GM19395 (cell line): ENCODE measurements around the gene CD68.
"Not testable (repeated sequence)": the region's sequence is repeated elsewhere in the genome, so short reads cannot be mapped to it uniquely, and the experiment has no call there.

Experiments used
- ATAC-seq: cut with Tn5 transposase; IDR thresholded peaks from one replicate; pipeline ENCODE4 v1.9.1; 2021; ENCODE audit warnings: mild to moderate bottlenecking, moderate library complexity; ENCODE audit not compliant: unreplicated experiment

The CD68 gene

GRCh38 chr17:7577327-7578199 is 1.9 kb upstream of the CD68 start:
- ATAC-seq, result no peak

DNA sequence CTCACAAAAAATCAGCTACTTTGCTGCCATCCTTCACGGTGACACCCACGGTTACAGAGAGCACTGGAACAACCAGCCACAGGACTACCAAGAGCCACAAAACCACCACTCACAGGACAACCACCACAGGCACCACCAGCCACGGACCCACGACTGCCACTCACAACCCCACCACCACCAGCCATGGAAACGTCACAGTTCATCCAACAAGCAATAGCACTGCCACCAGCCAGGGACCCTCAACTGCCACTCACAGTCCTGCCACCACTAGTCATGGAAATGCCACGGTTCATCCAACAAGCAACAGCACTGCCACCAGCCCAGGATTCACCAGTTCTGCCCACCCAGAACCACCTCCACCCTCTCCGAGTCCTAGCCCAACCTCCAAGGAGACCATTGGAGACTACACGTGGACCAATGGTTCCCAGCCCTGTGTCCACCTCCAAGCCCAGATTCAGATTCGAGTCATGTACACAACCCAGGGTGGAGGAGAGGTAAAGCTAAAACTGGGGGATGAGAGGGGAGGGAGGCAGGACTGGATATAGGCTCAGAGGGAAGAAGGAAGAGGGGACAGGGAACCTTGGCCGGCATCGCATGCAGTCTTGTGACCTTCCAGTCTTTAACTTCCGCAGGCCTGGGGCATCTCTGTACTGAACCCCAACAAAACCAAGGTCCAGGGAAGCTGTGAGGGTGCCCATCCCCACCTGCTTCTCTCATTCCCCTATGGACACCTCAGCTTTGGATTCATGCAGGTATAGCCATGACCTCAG is 581 bp downstream of the CD68 start:
- ATAC-seq, result no peak

DNA sequence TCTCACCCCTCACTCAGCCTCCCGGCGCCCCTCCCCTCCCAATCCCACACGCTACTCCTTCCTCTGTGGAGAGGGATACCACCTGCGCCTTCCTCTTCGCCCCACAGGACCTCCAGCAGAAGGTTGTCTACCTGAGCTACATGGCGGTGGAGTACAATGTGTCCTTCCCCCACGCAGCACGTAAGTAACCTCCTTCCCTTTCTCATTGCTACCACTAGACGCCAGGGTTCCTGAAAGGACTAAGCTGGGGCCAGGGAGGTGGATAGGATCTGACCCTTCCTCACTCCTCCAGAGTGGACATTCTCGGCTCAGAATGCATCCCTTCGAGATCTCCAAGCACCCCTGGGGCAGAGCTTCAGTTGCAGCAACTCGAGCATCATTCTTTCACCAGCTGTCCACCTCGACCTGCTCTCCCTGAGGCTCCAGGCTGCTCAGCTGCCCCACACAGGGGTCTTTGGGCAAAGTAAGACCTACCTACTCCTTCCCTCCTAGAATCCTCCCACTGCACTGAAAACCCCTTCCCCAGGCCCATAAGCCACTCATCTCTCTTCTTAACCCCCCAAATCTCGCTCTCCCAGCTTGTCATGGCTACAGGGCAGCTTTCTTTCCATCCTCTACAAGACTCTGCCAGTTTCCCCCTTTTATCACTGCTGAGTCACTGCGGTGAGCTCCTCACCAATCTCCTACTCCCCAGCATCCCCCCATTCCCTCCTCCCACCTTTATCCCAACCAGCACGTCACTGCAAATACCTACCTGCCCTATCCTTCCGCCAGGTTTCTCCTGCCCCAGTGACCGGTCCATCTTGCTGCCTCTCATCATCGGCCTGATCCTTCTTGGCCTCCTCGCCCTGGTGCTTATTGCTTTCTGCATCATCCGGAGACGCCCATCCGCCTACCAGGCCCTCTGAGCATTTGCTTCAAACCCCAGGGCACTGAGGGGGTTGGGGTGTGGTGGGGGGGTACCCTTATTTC is 1.5 kb downstream of the CD68 start:
- ATAC-seq, result no peak

- ATAC-seq, result no peak
Observed at GRCh38 chr17:7582396-7583252, 3.2 kb downstream of the CD68 start.

DNA sequence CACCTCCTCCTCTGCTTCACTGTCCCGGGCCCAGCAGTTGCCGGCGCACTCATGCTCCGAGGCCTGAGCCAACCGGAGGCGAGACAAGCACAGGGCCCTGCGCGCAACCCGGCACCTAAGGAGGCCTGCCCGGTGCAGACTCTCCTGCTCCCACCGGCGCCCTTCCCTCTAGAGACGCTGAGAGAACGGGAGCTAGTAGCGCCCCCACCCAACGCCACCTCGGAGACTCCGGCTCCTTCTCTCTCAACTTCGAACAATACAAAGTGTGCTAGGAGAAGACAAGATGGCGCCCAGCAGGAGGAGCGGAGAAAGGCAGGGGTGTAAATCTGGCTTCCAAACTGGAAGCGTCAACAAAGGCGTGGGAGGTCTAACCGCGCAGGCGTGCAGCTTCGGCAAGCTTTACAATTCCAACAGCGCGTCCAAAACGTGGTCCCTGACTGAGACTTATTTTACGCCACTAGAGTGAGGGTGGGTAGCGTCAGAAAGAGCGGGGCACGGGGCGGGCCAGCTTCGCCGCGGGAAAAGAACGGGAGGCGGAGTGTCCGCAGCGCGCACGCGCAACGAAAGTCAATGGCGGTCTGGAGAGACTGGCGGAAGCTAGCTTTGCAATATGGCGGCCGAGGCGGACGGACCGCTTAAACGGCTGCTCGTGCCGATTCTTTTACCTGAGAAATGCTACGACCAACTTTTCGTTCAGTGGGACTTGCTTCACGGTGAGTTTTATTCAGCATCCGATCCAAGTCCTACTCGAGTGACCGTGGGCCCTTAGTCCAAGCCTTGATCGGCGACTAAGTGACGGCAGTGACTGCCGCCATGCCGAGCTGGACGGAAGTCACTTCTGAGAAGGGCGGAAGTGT is 4.0 kb downstream of the CD68 start, which contains the start of gene MPDU1:
MPDU1 (plus strand) TSS at position 600 of the 857 bp plus-strand sequence; CDS start at position 611, 11 bp downstream.
- ATAC-seq, result peak; percentile 67

DNA sequence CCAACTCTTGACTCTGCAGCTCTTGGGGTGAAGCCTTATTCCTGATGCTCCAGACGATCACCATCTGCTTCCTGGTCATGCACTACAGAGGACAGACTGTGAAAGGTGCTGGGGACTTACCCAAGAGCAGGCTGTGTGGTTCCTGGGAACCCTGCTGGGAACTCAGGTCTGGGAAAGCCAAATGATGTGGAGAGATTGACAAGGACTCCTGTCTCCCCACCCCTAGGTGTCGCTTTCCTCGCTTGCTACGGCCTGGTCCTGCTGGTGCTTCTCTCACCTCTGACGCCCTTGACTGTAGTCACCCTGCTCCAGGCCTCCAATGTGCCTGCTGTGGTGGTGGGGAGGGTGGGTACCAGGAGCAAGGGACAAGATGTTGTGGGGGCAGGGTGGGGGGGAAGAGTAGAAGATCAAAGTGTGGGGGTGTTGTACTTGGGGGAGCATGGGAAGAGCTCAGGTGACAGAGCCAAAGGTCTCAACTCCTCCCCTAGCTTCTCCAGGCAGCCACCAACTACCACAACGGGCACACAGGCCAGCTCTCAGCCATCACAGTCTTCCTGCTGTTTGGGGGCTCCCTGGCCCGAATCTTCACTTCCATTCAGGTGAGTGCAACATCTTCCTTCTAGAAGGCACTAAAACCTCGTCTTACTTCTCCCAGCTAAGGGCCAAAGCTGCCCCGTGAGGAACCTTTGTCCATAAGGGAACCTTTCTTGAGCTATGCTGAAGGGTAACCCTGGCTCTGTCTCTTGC is 7.4 kb downstream of the CD68 start:
- no peak for ATAC-seq

GRCh38 chr17:7587420-7588151 is 8.1 kb downstream of the CD68 start:
- no peak for ATAC-seq

- ATAC-seq, result no peak
Observed at GRCh38 chr17:7588553-7589203, 9.2 kb downstream of the CD68 start.

GRCh38 chr17:7589204-7589868 is 9.9 kb downstream of the CD68 start:
- no peak for ATAC-seq

GRCh38 chr17:7589891-7590691 is 10.7 kb downstream of the CD68 start, which contains the start of gene SOX15:
TSS of gene SOX15 (minus strand) at chr17:7590094. CDS start at chr17:7589676, 418 bp downstream.
- ATAC-seq, result no peak

DNA sequence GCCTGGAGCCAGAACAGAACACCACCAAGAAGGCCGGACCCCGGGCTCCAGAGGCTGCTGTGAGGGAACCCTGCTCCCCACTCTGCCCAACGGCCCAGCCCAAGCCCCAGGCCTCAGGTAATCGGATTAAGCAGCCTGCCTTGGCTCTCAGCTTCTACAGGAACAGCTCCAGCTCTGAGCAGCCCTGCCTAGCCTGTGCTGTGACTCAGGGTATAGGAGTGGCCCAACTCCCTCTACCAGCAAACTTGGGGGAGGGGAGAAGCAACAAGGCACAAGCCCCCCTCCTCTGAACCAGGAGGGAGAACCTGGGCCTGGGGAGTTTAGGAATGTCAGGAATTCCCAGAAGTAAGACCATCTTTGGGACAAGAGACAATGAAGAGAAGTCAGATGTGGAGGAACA is 11.3 kb downstream of the CD68 start:
- ATAC-seq, result no peak

- no peak for ATAC-seq
Observed at GRCh38 chr17:7591596-7591995, 12.2 kb downstream of the CD68 start.

DNA sequence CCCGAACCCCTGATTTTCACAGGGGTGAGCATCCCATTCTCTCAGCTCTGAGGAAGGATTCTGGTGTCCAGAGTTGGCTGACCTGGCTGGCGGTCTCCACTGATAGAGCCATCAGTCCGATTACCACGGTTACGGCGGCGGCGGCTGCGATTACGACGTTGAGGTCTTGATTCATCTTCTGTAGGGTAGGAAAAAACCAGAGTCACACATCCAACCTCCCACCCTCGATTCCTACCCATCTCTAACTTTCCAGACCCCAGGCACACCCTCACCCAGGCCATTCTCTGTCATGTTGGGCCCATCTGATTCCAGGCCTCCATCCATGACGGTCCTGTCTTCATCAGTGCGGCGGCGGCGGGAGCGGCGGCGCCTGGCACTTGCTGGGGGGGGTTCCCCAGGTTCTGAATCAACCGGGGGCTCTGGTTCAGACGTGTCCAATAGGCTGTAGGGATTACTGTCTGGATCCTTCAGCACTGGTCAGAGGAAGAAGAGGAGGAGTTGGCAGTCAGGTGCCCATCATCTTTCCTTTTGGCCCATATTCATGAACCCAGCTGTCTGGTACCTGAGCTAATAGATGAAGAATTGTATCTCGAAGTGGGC is 13.1 kb downstream of the CD68 start:
- no peak for ATAC-seq

- no peak for ATAC-seq
Observed at GRCh38 chr17:7593296-7593695, 13.9 kb downstream of the CD68 start.

- ATAC-seq, result not testable (repeated sequence)
Observed at GRCh38 chr17:7597561-7597960, 18.1 kb downstream of the CD68 start.
